NCI-H1694 treated with DMSO at 0.1 percent for 48 hours (cell line): Measurements from ENCODE around the gene TMEM154.

Experiments
- DNase-seq: peaks from one replicate; lab custom pipeline; 2025; lab: John Stamatoyannopoulos, UW

Gene TMEM154

GRCh38 chr4:152629908-152630307 is 49.9 kb downstream of the TMEM154 start:
- DNase-seq, result no peak

GRCh38 chr4:152628128-152628527 is 51.7 kb downstream of the TMEM154 start:
- DNase-seq, result no peak

GRCh38 chr4:152626790-152627189 is 53.0 kb downstream of the TMEM154 start:
- DNase-seq, result no peak

GRCh38 chr4:152620915-152621314 is 58.9 kb downstream of the TMEM154 start:
- DNase-seq, result no peak

GRCh38 chr4:152620218-152620617 is 59.6 kb downstream of the TMEM154 start:
- DNase-seq, result no peak

GRCh38 chr4:152619556-152619955 is 60.2 kb downstream of the TMEM154 start:
- DNase-seq, result no peak

GRCh38 chr4:152618971-152619370 is 60.8 kb downstream of the TMEM154 start:
- no peak for DNase-seq

GRCh38 chr4:152616804-152617203 is 63.0 kb downstream of the TMEM154 start:
- DNase-seq, result no peak

GRCh38 chr4:152613841-152614721 is 65.7 kb downstream of the TMEM154 start:
- DNase-seq, result no peak

GRCh38 chr4:152613351-152613750 is 66.4 kb downstream of the TMEM154 start:
- no peak for DNase-seq

- no peak for DNase-seq
Observed at GRCh38 chr4:152610131-152610530, 69.7 kb downstream of the TMEM154 start.

- no peak for DNase-seq
Observed at GRCh38 chr4:152609481-152609880, 70.3 kb downstream of the TMEM154 start.

- DNase-seq, result no peak
Observed at GRCh38 chr4:152607178-152607577, 72.6 kb downstream of the TMEM154 start.

GRCh38 chr4:152606753-152607152 is 73.0 kb downstream of the TMEM154 start:
- no peak for DNase-seq

GRCh38 chr4:152605641-152606335 is 74.0 kb downstream of the TMEM154 start:
- no peak for DNase-seq

- no peak for DNase-seq
Observed at GRCh38 chr4:152605031-152605430, 74.8 kb downstream of the TMEM154 start.

GRCh38 chr4:152601156-152601555 is 78.6 kb downstream of the TMEM154 start:
- DNase-seq, result no peak

GRCh38 chr4:152599636-152600035 is 80.2 kb downstream of the TMEM154 start:
- DNase-seq, result no peak

GRCh38 chr4:152599095-152599494 is 80.7 kb downstream of the TMEM154 start:
- DNase-seq, result no peak

- no peak for DNase-seq
Observed at GRCh38 chr4:152598454-152598853, 81.3 kb downstream of the TMEM154 start.

GRCh38 chr4:152594978-152595925 is 84.5 kb downstream of the TMEM154 start:
- peak; percentile 90 for DNase-seq

GRCh38 chr4:152594057-152594456 is 85.7 kb downstream of the TMEM154 start:
- no peak for DNase-seq
